Hematopoietic multipotent progenitor cell treated with erythropoietin and hydrocortisone succinate and interleukin-3 and kit ligand, for 6 days (in vitro differentiated cells): ENCODE data around the gene PDE9A.

ENCODE experiments used
- DNase-seq: peaks from one replicate; pipeline ENCODE4 v3.0.0-alpha.2; 2015

The PDE9A gene

GRCh38 chr21:42744520-42745445 is 91.4 kb downstream of the PDE9A start:
- DNase-seq: no peak

- no peak for DNase-seq
Observed at GRCh38 chr21:42745511-42746239, 92.3 kb downstream of the PDE9A start.

GRCh38 chr21:42746240-42746592 is 92.8 kb downstream of the PDE9A start:
- DNase-seq: no peak

GRCh38 chr21:42746593-42747275 is 93.3 kb downstream of the PDE9A start:
- DNase-seq: peak; percentile 55

GRCh38 chr21:42747276-42747701 is 93.9 kb downstream of the PDE9A start:
- DNase-seq: no peak

- no peak for DNase-seq
Observed at GRCh38 chr21:42747746-42748351, 94.4 kb downstream of the PDE9A start.

GRCh38 chr21:42748620-42749176 is 95.3 kb downstream of the PDE9A start:
- DNase-seq: no peak

- no peak for DNase-seq
Observed at GRCh38 chr21:42750737-42751530, 97.5 kb downstream of the PDE9A start.

GRCh38 chr21:42751866-42752265 is 98.4 kb downstream of the PDE9A start:
- no peak for DNase-seq

GRCh38 chr21:42753804-42754203 is 100.4 kb downstream of the PDE9A start:
- DNase-seq: no peak

GRCh38 chr21:42754270-42754933 is 101.0 kb downstream of the PDE9A start:
- no peak for DNase-seq

GRCh38 chr21:42755031-42755665 is 101.7 kb downstream of the PDE9A start:
- DNase-seq: no peak

- no peak for DNase-seq
Observed at GRCh38 chr21:42755766-42756579, 102.6 kb downstream of the PDE9A start.

- DNase-seq: no peak
Observed at GRCh38 chr21:42756580-42757250, 103.3 kb downstream of the PDE9A start.

- no peak for DNase-seq
Observed at GRCh38 chr21:42757422-42757821, 104.0 kb downstream of the PDE9A start.

GRCh38 chr21:42757826-42758655 is 104.6 kb downstream of the PDE9A start:
- no peak for DNase-seq

GRCh38 chr21:42758721-42759593 is 105.5 kb downstream of the PDE9A start:
- no peak for DNase-seq
